HepG2 (cell line): ENCODE data around the gene DYRK2. TPM values are rescaled to one million over a fixed set of nuclear protein-coding genes. Genes with fewer than 3 reads are reported as not detected.
A peak's percentile ranks its signal among the peaks of the same experiment; 100 is the strongest.

ENCODE experiments used
- HDAC2 ChIP-seq: sonication (generic); formaldehyde crosslinking; IDR thresholded peaks from 2 replicates; pipeline ENCODE4 v1.4.0; 2020; ENCODE audit warnings: missing genetic modification reagents
- HNF4G ChIP-seq, 2 experiments: sonication (generic) in 1 of 2; formaldehyde crosslinking in 1 of 2; IDR thresholded peaks; 2 replicates each; pipeline versions ENCODE4 v1.4.0 to v1.6.1; 2011 to 2020; ENCODE audit warnings: borderline replicate concordance in 2 of 2, low read depth in 2 of 2, mild to moderate bottlenecking in 2 of 2, low read length in 1 of 2, missing genetic modification reagents in 1 of 2, moderate library complexity in 1 of 2
- NR2F6 ChIP-seq, 2 experiments: IDR thresholded peaks; 2 replicates each; pipeline ENCODE4 v1.6.1; 2016; ENCODE audit warnings: antibody characterized with exemption in 1 of 2, mild to moderate bottlenecking in 1 of 2
- SCMH1 ChIP-seq: sonication (generic); formaldehyde crosslinking; IDR thresholded peaks from 2 replicates; pipeline ENCODE4 v1.9.0; 2021; ENCODE audit warnings: missing genetic modification reagents, mild to moderate bottlenecking, borderline replicate concordance
- ZFP62 ChIP-seq: sonication (generic); formaldehyde crosslinking; IDR thresholded peaks from 2 replicates; pipeline ENCODE4 v1.4.0; 2020; ENCODE audit warnings: missing genetic modification reagents
- ZNF768 ChIP-seq: sonication (generic); formaldehyde crosslinking; IDR thresholded peaks from 2 replicates; pipeline ENCODE4 v1.4.0; 2020; ENCODE audit warnings: missing genetic modification reagents
- ZNF777 ChIP-seq: sonication (generic); formaldehyde crosslinking; IDR thresholded peaks from 2 replicates; pipeline ENCODE4 v1.4.0; 2020; ENCODE audit warnings: missing genetic modification reagents
- polyA plus RNA-seq, 8 experiments: library from polyadenylated mRNA; depleted of rRNA in 3 of 8; stranded (reverse) in 7 of 8; unstranded in 1 of 8; fragments of >200 nt; fragmentation: Illumina TruSeq in 4 of 8; extraction: Trizol in 4 of 8; gene quantifications; 2 replicates each; pipeline versions ENCODE4 v1.2.1 to v1.2.3, GENCODE V29; 2011 to 2016; ENCODE audit warnings: low read depth in 4 of 8, missing spikeins in 1 of 8, mixed read lengths in 1 of 8; ENCODE audit not compliant: insufficient read depth in 1 of 8
- total RNA-seq, 5 experiments: library from RNA; depleted of rRNA; stranded (reverse); fragments of >200 nt; fragmentation: Illumina TruSeq; extraction: Trizol; gene quantifications; 2 replicates each; pipeline ENCODE4 v1.2.3, GENCODE V29; 2016; ENCODE audit warnings: low read depth in 1 of 5
- TF ChIP-seq, protein P1 (sequence below): sonication (generic); formaldehyde crosslinking; IDR thresholded peaks from 2 replicates; pipeline ENCODE4 v1.4.0; 2020; ENCODE audit warnings: mild to moderate bottlenecking, low read depth, missing genetic modification reagents
- TF ChIP-seq, protein P2 (sequence below): sonication (generic); formaldehyde crosslinking; conservative IDR thresholded peaks from 2 replicates; pipeline ENCODE4 v1.8.1; 2023; ENCODE audit warnings: missing genetic modification reagents
- TF ChIP-seq, protein P3 (sequence below): sonication (generic); formaldehyde crosslinking; IDR thresholded peaks from 2 replicates; pipeline ENCODE4 v1.8.1; 2023; ENCODE audit warnings: mild to moderate bottlenecking, missing genetic modification reagents
- TF ChIP-seq, protein P4 (sequence below): sonication (generic); formaldehyde crosslinking; IDR thresholded peaks from 2 replicates; pipeline ENCODE4 v1.8.0; 2022; ENCODE audit warnings: missing genetic modification reagents, mild to moderate bottlenecking, borderline replicate concordance
- TF ChIP-seq, protein P5 (sequence below): sonication (generic); formaldehyde crosslinking; IDR thresholded peaks from 2 replicates; pipeline ENCODE4 v1.5.0; 2020; ENCODE audit warnings: mild to moderate bottlenecking, missing genetic modification reagents, moderate library complexity

DYRK2 gene
- total and polyA plus RNA-seq, 2 of the 13 experiments (the other 11 are each of a cell fraction or from before 2014, with no cell fraction given): 8.2 to 11.5 TPM

DNA sequence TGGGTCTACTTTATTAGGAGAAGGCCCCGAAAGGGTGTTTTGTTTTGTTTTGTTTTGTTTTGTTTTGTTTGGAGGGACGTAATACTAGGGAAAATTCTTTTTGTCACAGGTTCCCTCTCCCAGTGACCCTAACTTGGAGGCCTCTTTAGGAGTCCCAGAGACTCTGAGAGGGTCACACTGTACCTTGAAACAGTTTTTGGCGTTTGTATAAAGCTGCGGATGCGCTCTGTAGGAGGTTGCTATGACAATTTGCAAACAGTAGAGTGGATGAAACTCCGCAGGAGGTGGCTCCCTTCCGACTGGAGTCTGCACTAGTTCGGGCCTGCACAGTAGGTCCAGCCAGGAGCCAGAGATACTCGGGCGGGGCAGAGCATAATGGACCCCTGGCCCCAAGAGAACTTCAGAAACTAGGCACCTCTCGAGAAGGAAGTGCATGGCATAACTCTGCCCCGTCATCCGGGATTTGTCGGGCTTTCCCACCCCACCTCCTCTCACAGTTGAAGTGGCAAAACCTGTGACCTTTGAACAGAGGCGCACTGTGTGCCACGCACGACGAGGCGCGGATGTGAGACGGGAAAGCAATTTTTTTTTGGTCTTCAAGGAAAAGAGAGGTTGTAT lies 1.3 kb upstream of the DYRK2 start (continued):
- TF ChIP-seq ZFP62 (CRISPR knock-in tag): no peak
- TF ChIP-seq, protein P1, sequence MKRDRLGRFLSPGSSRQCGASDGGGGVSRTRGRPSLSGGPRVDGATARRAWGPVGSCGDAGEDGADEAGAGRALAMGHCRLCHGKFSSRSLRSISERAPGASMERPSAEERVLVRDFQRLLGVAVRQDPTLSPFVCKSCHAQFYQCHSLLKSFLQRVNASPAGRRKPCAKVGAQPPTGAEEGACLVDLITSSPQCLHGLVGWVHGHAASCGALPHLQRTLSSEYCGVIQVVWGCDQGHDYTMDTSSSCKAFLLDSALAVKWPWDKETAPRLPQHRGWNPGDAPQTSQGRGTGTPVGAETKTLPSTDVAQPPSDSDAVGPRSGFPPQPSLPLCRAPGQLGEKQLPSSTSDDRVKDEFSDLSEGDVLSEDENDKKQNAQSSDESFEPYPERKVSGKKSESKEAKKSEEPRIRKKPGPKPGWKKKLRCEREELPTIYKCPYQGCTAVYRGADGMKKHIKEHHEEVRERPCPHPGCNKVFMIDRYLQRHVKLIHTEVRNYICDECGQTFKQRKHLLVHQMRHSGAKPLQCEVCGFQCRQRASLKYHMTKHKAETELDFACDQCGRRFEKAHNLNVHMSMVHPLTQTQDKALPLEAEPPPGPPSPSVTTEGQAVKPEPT (CRISPR knock-in tag): 0 out of 2 replicates have a peak, but pooled peaks have one; percentile 13
- TF ChIP-seq NR2F6 (IDR thresholded peaks at IDR 0.05): 0 out of 2 replicates have a peak, but pooled peaks have one; percentile 10
- TF ChIP-seq NR2F6 (CRISPR knock-in tag; IDR thresholded peaks at IDR 0.05): no peak
- TF ChIP-seq, protein P2, sequence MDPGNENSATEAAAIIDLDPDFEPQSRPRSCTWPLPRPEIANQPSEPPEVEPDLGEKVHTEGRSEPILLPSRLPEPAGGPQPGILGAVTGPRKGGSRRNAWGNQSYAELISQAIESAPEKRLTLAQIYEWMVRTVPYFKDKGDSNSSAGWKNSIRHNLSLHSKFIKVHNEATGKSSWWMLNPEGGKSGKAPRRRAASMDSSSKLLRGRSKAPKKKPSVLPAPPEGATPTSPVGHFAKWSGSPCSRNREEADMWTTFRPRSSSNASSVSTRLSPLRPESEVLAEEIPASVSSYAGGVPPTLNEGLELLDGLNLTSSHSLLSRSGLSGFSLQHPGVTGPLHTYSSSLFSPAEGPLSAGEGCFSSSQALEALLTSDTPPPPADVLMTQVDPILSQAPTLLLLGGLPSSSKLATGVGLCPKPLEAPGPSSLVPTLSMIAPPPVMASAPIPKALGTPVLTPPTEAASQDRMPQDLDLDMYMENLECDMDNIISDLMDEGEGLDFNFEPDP (CRISPR knock-in tag): 0 out of 2 replicates have a peak, but pooled peaks have one; percentile 46
- TF ChIP-seq, protein P3, sequence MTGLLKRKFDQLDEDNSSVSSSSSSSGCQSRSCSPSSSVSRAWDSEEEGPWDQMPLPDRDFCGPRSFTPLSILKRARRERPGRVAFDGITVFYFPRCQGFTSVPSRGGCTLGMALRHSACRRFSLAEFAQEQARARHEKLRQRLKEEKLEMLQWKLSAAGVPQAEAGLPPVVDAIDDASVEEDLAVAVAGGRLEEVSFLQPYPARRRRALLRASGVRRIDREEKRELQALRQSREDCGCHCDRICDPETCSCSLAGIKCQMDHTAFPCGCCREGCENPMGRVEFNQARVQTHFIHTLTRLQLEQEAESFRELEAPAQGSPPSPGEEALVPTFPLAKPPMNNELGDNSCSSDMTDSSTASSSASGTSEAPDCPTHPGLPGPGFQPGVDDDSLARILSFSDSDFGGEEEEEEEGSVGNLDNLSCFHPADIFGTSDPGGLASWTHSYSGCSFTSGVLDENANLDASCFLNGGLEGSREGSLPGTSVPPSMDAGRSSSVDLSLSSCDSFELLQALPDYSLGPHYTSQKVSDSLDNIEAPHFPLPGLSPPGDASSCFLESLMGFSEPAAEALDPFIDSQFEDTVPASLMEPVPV (CRISPR knock-in tag): no peak
- TF ChIP-seq HDAC2 (CRISPR knock-in tag): 0 out of 2 replicates have a peak, but pooled peaks have one; percentile 4
- TF ChIP-seq HNF4G (IDR thresholded peaks at IDR 0.05; ENCODE audit: borderline replicate concordance, low read depth, low read length): peak; percentile 52
- TF ChIP-seq HNF4G (CRISPR knock-in tag; IDR thresholded peaks at IDR 0.05; ENCODE audit: borderline replicate concordance, low read depth): no peak
- no peak for TF ChIP-seq SCMH1 (CRISPR knock-in tag)
- no peak for TF ChIP-seq ZNF768 (CRISPR knock-in tag)
- TF ChIP-seq ZNF777 (CRISPR knock-in tag): no peak
- TF ChIP-seq, protein P4, sequence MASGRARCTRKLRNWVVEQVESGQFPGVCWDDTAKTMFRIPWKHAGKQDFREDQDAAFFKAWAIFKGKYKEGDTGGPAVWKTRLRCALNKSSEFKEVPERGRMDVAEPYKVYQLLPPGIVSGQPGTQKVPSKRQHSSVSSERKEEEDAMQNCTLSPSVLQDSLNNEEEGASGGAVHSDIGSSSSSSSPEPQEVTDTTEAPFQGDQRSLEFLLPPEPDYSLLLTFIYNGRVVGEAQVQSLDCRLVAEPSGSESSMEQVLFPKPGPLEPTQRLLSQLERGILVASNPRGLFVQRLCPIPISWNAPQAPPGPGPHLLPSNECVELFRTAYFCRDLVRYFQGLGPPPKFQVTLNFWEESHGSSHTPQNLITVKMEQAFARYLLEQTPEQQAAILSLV (CRISPR knock-in tag): no peak
- TF ChIP-seq, protein P5, sequence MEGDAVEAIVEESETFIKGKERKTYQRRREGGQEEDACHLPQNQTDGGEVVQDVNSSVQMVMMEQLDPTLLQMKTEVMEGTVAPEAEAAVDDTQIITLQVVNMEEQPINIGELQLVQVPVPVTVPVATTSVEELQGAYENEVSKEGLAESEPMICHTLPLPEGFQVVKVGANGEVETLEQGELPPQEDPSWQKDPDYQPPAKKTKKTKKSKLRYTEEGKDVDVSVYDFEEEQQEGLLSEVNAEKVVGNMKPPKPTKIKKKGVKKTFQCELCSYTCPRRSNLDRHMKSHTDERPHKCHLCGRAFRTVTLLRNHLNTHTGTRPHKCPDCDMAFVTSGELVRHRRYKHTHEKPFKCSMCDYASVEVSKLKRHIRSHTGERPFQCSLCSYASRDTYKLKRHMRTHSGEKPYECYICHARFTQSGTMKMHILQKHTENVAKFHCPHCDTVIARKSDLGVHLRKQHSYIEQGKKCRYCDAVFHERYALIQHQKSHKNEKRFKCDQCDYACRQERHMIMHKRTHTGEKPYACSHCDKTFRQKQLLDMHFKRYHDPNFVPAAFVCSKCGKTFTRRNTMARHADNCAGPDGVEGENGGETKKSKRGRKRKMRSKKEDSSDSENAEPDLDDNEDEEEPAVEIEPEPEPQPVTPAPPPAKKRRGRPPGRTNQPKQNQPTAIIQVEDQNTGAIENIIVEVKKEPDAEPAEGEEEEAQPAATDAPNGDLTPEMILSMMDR (CRISPR knock-in tag): 0 out of 2 replicates have a peak, but pooled peaks have one; percentile 1
